Activated T-helper 2 cell treated with anti-CD3 and anti-CD28 coated beads, Interferon-gamma antibody, Interleukin-2, Interleukin-4, amounts not matched to agents 10 μg/mL and 5 μg/mL and 100 μg/mL, durations not matched to agents 14 hours and 24 hours and 36 hours (primary cell): ENCODE results near the gene PLA2G1B. TPM values are rescaled to one million over a fixed set of nuclear protein-coding genes. Genes with fewer than 3 reads are reported as not detected.
A peak's percentile ranks its signal among the peaks of the same experiment; 100 is the strongest.

Experiments
- DNase-seq: peaks from one replicate; pipeline ENCODE4 v3.0.0; 2021; ENCODE audit warnings: low spot score
- H3K27ac Mint-ChIP-seq: one replicate; pipeline ENCODE4 v1.8.0; 2021; ENCODE audit warnings: mixed read lengths
- H3K27me3 Mint-ChIP-seq: one replicate; pipeline ENCODE4 v1.8.0; 2021; ENCODE audit warnings: low read depth, mixed read lengths
- H3K36me3 Mint-ChIP-seq: one replicate; pipeline ENCODE4 v1.8.0; 2021; ENCODE audit warnings: low read depth, mixed read lengths
- H3K4me1 Mint-ChIP-seq: one replicate; pipeline ENCODE4 v1.8.0; 2021; ENCODE audit warnings: low read depth, mixed read lengths
- H3K4me3 Mint-ChIP-seq: one replicate; pipeline ENCODE4 v1.8.0; 2021; ENCODE audit warnings: low read depth, mild to moderate bottlenecking, moderate library complexity, mixed read lengths
- H3K9me3 Mint-ChIP-seq: one replicate; pipeline ENCODE4 v1.8.0; 2021; ENCODE audit warnings: mixed read lengths
- intact Hi-C: fragments of 100-400 bp; cut with micrococcal nuclease; formaldehyde crosslinking; loops from one replicate; pipeline ENCODE4 v1.15.1; 2023
- total RNA-seq: library from RNA; stranded (reverse); gene quantifications from 2 replicates; pipeline ENCODE4 v1.2.3, GENCODE V29; 2022

Gene PLA2G1B
- total RNA-seq, 1 donor from 2014 or later: not detected

DNA sequence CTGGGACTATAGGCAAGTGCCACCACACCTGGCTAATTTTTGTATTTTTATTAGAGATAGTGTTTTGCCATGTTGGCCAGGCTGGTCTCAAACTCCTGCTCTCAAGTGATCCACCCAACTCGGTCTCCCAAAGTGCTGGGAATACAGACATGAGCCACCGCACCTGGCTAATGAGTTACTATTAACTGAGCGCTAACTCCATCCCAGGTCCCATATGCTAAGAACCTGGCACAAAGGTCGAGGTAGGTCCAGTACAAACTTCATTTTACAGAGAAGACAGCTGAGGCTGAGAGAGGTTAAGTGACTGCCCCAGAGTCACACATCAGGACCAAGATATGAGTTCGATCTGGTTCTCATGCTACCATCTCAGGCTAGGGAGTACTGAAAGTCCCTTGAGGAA, 4.5 kb upstream of the PLA2G1B start:
- H3K27ac Mint-ChIP-seq: no peak overlapping the region
- H3K9me3 Mint-ChIP-seq: peaks cover 11% of the 10 kb centered on the region
- H3K4me1 Mint-ChIP-seq: no peaks in the 10 kb centered on the region
- DNase-seq: no peak
- no peak overlapping the region for H3K4me3 Mint-ChIP-seq
- H3K27me3 Mint-ChIP-seq: no peaks in the 10 kb centered on the region
- no peaks in the 10 kb centered on the region for H3K36me3 Mint-ChIP-seq
- intact Hi-C loops: no loop called here

DNA sequence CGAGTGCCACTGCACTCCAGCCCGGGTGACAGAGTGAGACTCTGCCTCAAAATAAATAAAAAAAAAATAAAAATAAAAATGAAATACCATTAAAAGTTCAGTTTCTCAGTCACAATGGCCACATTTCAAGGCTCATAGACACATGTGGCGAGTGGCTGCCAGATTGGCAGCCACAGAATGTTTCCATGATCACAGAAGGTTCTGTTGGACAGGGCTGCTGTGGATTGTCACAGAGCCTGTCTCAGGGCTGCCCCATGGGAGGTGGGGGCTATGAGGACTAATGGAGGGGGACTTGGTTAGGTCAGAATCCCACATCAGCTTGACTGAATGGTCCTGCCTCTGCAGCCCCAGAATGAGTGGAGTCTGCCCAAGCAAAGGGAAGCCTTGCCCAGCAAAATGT, 3.8 kb upstream of the PLA2G1B start:
- H3K36me3 Mint-ChIP-seq: no peaks in the 10 kb centered on the region
- no peak overlapping the region for H3K27ac Mint-ChIP-seq
- intact Hi-C loops: no loop called here
- H3K4me1 Mint-ChIP-seq: no peaks in the 10 kb centered on the region
- H3K4me3 Mint-ChIP-seq: no peak overlapping the region
- DNase-seq: no peak
- H3K9me3 Mint-ChIP-seq: peaks cover 6% of the 10 kb centered on the region
- H3K27me3 Mint-ChIP-seq: no peaks in the 10 kb centered on the region

DNA sequence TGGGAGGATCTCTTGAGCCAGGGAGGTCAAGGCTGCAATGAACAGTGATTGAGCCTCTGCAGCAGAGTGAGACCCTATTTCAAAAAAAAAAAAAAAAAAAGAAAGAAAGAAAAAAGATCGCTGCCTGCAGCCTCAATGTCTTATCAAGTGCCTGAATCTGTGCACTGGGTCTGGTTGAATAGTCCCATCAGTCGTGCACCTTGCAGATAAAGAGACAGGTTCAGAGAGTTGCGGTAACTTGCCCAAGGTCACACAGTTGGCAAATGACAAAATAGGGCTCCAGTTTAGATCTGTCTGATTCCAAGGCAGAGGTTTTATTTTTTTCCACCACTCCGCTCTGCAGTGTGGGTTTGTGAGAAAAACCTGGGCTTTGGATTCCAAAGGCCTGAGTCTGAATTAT, 649 bp upstream of the PLA2G1B start:
- H3K9me3 Mint-ChIP-seq: no peaks in the 10 kb centered on the region
- no peak overlapping the region for H3K27ac Mint-ChIP-seq
- DNase-seq: no peak
- H3K36me3 Mint-ChIP-seq: no peaks in the 10 kb centered on the region
- intact Hi-C loops: loop anchor here (5.0 to 10.0 kb wide), 2 partner anchors 109 to 257 kb away; partner anchors contain the start of genes COX6A1 and POP5
- peaks cover 9% of the 10 kb centered on the region for H3K4me1 Mint-ChIP-seq
- H3K4me3 Mint-ChIP-seq: no peak overlapping the region
- peaks cover 3% of the 10 kb centered on the region for H3K27me3 Mint-ChIP-seq

DNA sequence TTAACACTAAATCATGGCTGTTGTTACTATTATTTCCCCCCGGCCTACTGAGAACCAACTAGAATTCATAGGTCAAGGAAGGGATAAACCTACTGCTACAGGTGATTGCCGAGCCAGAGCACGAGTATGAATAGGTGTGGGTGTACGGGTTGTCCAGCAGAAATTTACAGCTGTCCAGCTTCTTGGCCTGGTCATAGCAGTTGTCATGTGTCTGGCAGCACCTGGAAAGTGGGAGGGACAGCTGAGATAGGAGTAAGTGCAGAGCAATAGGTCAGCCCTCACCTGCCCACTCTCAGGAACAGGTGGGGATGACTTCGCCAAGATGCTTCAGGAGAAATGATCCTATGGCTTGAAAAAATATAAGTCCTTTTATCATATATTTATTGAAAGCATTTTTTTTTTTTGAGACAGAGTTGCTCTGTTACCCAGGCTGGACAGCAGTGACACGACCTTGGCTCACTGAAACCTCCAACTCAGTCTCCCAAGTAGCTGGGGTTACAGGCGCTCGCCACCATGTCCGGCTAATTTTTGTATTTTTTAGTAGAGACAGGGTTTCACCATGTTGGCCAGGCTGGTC, 2.6 kb downstream of the PLA2G1B start:
- H3K36me3 Mint-ChIP-seq: no peaks in the 10 kb centered on the region
- no peak for DNase-seq
- intact Hi-C loops: loop anchor here (5.0 to 10.0 kb wide), 2 partner anchors 112 to 260 kb away; partner anchors contain the start of genes COX6A1 and POP5
- H3K27ac Mint-ChIP-seq: no peak overlapping the region
- peaks cover 3% of the 10 kb centered on the region for H3K27me3 Mint-ChIP-seq
- H3K4me3 Mint-ChIP-seq: no peak overlapping the region
- H3K4me1 Mint-ChIP-seq: peaks cover 9% of the 10 kb centered on the region
- no peaks in the 10 kb centered on the region for H3K9me3 Mint-ChIP-seq

DNA sequence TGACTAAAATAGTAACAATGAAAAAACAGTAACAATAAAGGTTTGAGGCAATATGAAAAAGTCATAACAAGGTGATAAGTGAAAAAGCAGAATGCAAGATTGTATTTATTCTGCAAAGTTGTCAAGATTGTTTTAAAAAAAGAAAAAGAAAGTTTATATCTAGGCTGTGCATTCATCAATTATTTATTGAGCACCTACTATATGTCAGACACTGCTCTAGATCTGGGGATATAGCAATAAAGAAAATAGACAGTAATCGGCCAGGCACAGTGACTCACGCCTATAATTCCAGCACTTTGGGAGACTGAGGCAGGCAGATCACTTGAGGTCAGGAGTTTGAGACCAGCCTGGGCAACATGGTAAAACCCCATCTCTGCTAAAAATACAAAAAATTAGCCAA, 3.8 kb downstream of the PLA2G1B start:
- no peak overlapping the region for H3K4me3 Mint-ChIP-seq
- H3K36me3 Mint-ChIP-seq: no peaks in the 10 kb centered on the region
- intact Hi-C loops: loop anchor here (10.0 kb wide), 1 partner anchor 261 kb away; the partner anchor contains the start of gene POP5
- no peak for DNase-seq
- no peaks in the 10 kb centered on the region for H3K9me3 Mint-ChIP-seq
- H3K27me3 Mint-ChIP-seq: peaks cover 3% of the 10 kb centered on the region
- no peak overlapping the region for H3K27ac Mint-ChIP-seq
- H3K4me1 Mint-ChIP-seq: peaks cover 9% of the 10 kb centered on the region

DNA sequence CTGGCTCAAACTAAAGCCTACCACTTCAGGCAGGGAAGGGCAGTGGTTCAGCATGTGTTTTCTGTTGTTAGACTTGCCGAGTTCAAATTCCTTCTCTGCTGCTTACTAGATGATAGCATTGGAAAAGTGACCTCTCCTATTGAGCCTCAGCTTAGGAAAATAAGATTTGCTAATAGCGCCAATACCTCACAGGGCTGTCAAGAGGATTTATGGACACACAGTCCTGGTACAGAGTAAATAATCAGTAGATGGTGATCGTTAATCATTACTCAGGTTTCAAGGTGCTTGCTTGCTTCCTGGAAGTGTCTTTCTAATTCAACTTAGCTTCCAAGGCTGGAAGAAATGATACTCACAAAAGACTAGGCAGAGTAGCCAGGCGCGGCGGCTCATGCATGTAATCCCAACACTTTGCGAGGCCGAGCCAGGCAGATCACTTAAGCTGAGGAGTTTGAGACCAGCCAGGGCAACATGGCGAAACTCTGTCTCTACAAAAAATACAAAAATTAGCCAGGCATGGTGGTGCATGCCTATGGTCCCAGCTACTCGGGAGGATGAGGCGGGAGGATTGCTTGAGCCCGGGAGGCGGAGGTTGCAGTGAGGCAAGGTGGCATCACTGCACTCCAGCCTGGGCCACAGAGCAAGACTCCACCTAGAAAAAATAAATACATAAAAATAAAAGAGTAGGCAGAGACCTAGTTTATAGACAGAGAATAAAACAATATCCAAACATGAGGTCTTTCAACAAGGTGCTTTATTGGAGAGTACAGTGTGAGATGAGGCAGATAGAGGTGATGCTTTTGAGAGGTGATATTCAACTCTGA, 6.0 kb downstream of the PLA2G1B start:
- Mint-ChIP-seq H3K4me3 (no peak overlapping the region), H3K36me3 (no peaks in the 10 kb centered on the region), H3K27ac (no peak overlapping the region), H3K4me1 (peaks cover 19% of the 10 kb centered on the region), H3K9me3 (no peaks in the 10 kb centered on the region), H3K27me3 (peaks cover 7% of the 10 kb centered on the region)
- intact Hi-C loops: loop anchor here (10.0 kb wide), 1 partner anchor 263 kb away; the partner anchor contains the start of gene POP5
- no peak for DNase-seq

DNA sequence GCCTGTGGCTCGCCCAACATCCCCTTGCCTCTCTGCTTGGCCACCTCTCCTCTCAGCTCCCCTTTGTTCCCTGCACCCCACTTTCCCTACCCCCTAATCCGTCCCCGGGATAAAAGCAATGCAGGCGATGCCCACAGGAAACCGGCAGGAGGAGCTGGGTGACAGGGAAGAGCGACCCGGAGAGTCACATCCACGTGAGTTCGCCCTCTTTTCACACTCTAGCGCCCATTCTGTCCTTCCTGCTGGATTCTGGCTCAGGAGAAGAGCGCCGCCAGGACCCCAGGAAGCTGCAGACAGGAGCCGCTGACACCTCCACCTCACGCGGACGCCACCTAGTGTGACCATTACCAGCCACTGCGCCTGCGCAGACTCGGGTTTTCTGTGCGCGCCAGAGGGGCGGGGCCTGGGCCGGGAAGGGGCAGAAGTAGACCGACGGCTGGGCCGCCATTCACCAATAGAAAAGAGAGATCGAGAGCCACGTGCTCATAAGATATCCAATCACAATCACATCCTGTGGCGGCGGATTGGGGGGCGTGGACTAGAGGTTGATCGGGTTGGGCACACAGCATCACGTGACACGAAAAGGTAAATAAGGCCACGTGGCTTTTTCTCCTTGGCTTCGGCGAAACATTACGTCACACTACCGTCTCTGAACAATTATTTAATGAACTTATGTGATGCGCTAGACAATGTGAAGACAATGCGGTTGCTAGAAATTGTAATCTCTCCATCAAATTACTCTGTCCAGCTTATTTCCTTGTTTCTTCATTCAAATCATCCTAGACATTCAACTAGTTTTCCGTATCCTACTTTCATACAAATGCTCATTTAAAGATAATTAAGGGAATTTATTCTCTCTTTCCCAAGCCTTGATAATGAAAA, 10.1 kb downstream of the PLA2G1B start:
- Mint-ChIP-seq H3K27ac (peak overlapping the region; percentile 96), H3K4me3 (peak overlapping the region; percentile 95), H3K9me3 (no peaks in the 10 kb centered on the region), H3K36me3 (no peaks in the 10 kb centered on the region), H3K4me1 (peaks cover 11% of the 10 kb centered on the region), H3K27me3 (peaks cover 4% of the 10 kb centered on the region)
- peak; percentile 100 for DNase-seq
- intact Hi-C loops: loop anchor here (1.0 kb wide), 2 partner anchors 15 to 25 kb away; partner anchors contain the start of gene SIRT4

DNA sequence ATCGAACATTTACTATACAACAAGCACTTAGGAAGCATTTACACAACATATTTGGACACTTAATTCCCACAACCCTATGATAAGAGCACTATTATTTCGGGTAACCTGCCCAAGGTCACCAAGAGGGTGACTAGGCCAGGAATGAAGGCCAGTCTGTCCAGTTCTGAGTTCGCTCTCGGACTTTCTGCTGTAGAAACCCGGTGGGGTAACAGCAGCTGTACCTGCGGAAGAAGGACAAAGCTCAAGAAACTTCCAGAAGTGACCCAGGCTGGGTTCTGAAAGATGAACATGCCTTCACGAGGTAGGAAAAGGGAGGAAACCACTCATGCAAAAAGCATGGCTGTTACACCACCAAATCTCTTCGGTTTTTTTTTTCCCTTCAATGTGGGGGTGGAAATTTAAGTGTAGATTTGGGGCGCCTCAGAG, 10.8 kb downstream of the PLA2G1B start:
- Mint-ChIP-seq H3K9me3 (no peaks in the 10 kb centered on the region), H3K27ac (peak overlapping the region; percentile 96), H3K36me3 (no peaks in the 10 kb centered on the region), H3K4me3 (peak overlapping the region; percentile 95), H3K4me1 (peaks cover 11% of the 10 kb centered on the region), H3K27me3 (peaks cover 4% of the 10 kb centered on the region)
- intact Hi-C loops: loop anchor here (1.0 kb wide), 2 partner anchors 15 to 25 kb away; partner anchors contain the start of gene SIRT4
- no peak for DNase-seq

DNA sequence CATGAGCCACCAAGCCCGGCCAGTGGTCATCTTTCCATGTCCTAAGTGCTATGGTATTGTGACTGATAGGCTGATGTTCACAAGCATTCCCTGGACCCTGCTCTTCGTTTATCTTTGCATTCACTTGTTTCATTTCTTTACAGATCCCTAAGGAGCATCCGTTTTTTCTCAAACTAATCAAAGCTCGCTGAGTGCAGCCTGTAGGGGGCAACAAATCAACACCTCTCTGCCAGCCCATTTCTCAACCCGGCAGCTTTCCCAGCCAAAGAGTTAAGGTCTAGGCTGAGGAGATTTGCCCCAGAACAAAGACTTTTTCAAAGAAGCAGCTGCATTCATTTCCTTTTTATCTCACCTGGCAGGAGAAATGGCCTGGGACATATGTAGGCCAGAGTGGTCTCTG, 13.4 kb downstream of the PLA2G1B start:
- Mint-ChIP-seq H3K36me3 (no peaks in the 10 kb centered on the region), H3K27ac (no peak overlapping the region), H3K9me3 (no peaks in the 10 kb centered on the region), H3K4me3 (no peak overlapping the region), H3K27me3 (peaks cover 4% of the 10 kb centered on the region), H3K4me1 (peaks cover 11% of the 10 kb centered on the region)
- no peak for DNase-seq
- intact Hi-C loops: no loop called here

DNA sequence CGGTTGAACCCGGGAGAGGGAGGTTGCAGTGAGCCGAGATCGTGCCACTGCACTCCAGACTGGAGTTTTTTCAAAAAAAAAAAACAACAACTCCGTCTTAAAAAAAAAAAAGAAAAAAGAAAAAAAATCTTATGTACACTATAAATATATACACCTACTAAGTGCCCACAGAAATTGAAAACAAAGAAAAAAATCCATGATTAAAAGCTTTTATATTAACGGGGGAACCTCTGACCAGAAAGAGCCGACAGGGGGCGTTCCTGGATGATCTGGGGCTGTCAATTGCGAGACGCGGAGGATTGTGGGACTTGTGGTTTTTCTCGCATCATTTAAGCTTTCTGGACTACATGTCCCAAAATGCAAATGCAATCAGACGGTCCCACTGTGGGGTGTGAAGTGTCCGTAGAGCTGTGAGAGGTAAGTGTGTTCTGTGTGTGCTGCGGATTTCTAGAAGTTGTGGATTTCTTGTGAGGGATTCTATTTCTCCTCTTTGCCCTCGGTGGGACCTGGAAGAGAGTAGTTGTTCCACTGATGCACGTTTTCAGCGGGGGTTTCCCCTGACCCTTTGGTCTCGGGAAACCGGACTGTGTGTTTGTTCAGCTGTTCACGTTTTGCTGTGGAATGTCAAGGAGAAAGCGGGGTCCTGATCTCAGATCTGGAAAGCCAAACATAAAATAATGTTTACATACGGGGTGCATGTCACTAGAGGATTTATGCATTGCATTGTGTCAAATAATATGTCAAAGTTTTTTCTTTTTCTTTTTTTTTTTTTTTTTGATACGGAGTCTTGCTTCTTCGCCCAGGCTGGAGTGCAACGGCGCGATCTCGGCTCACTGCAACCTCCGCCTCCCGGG, 25.4 kb downstream of the PLA2G1B start, which contains the start of gene SIRT4:
SIRT4 (plus strand) TSS at position 360 of the 854 bp plus-strand sequence. CDS start 1,241 bp downstream, outside the sequence.
- Mint-ChIP-seq H3K4me3 (peak within 1 kb of the TSS; percentile 86), H3K36me3 (peaks cover 6% of the 10 kb centered on the region), H3K27me3 (no peaks in the 10 kb centered on the region), H3K4me1 (peaks cover 7% of the 10 kb centered on the region), H3K9me3 (no peaks in the 10 kb centered on the region), H3K27ac (peak within 1 kb of the TSS; percentile 71)
- DNase-seq: peak; percentile 82
- intact Hi-C loops: loop anchor here (1.0 kb wide), 2 partner anchors 9 to 15 kb away; partner anchors contain the start of gene RNU4-1

DNA sequence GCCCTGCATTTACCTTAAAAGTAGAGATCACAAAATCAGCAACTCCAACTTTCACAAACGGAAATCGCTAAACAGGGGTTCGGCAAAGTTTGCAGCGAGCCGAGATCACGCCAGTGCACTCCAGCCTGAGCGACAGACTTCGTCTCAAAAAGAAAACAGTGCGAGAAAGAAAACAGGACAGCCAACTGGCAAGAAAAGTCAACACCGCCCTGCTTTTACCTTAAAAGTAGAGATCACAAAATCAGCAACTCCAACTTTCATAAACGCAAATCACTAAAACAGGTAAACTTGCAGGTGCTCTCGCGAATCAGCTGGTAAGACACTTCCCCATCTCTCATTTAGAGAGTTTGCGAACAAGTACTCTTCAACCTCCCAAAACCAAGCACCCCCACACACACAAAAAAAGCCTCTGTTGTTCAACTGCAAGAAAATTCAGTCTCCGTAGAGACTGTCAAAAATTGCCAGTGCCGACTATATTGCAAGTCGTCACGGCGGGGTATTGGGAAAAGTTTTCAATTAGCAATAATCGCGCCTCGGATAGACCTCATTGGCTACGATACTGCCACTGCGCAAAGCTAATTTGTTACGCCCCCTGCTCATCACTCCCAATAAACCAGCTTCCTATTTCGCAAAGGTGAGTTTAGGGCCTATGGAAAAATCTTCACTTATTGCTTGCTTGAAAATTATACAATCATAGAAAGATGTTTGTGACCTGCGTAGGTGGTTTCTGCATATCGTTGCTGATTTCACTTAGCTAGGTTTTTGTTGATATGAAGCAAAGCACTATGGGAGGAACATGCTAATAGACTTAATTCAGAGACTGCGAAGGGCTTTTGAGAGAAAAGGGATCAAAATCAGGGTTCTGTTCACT, 34.7 kb downstream of the PLA2G1B start, which contains the start of gene RNU4-1:
RNU4-1 (minus strand) TSS at position 577 of the 871 bp plus-strand sequence.
- no peak within 1 kb of the TSS for H3K27ac Mint-ChIP-seq
- no peak within 1 kb of the TSS for H3K4me3 Mint-ChIP-seq
- intact Hi-C loops: loop anchor here (1.0 to 2.0 kb wide), 6 partner anchors 9 to 280 kb away; partner anchors contain the start of genes PXN, RPLP0 and SIRT4
- H3K4me1 Mint-ChIP-seq: peaks cover 8% of the 10 kb centered on the region
- peak; percentile 76 for DNase-seq
- H3K27me3 Mint-ChIP-seq: peaks cover 9% of the 10 kb centered on the region
- H3K36me3 Mint-ChIP-seq: no peaks in the 10 kb centered on the region
- H3K9me3 Mint-ChIP-seq: no peaks in the 10 kb centered on the region
